NCI-H2029 treated with DMSO at 0.1 percent for 48 hours (cell line): ENCODE measurements around the gene IMPACT.

Experiments
- DNase-seq: peaks from one replicate; lab custom pipeline; 2025; lab: John Stamatoyannopoulos, UW

IMPACT gene

DNA sequence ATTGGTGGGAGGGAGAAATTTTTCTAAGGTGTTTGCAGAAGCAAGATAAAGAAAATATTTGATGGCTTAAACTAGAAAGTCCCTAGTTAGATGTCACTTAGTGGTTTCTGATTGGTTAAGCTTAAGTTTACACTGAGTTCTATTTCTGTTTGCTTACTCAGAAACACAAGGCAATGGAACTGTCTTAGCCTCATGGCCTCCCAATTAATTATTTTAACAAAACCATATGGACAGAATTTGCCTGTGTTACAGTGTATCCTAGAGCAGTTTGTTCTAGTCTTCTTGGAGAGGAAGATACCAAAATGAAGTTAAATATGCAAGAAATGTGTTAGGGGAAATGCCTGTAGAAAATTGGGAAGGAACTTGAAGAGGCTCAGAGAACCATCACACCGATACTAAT is 4.6 kb upstream of the IMPACT start:
- no peak for DNase-seq

DNA sequence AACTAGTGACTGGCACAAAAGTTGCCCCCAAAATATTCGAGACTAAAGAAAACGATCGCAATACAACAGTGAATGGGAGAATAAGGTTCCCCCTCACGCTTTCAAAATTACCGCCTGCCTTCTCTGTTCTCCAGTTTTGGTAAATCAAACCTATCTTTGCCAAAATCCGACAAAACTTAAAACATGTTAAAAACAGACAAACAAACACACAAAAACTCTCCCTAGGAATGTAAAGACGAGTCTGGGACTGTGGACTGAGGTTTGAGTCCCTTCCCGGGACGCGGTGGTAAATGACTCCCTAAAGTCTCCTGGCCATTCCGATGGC is 435 bp upstream of the IMPACT start:
- DNase-seq, result no peak

DNA sequence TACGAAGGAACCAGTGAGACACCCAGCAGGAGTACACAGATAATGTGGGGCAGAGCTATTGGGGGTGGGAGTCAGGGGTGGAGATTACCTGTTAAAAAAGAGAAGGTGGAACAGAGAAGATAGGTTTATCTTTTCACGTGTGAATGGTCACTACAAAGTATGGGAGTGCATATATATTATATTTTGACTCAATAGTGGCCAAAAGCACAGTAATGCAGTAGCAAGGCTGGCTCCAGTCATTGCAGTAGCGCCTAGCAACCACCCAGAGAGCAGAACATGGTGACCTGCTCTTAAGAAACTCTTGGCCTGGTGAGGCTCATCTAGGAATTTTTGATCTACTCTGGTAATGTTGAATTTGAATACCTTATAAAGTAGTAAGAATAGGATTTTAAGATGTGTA is 1.0 kb downstream of the IMPACT start:
- no peak for DNase-seq

DNA sequence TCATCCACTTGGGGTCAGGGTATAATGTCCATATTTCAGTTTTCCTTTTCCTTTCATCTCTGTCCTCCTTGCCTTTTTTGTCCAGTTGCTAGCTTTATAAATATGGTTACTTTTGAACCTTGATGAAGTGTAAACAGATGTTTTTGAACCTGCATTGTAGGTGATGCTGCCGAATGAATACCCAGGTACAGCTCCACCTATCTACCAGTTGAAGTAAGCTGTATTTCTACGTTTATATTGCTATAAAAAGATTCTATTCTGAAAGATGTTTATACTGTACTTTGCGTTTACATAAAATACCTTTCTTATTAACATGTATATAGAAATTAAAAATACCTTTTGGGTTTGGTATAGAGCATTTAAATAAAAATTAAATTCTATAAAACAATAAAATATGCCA is 2.2 kb downstream of the IMPACT start:
- no peak for DNase-seq

DNA sequence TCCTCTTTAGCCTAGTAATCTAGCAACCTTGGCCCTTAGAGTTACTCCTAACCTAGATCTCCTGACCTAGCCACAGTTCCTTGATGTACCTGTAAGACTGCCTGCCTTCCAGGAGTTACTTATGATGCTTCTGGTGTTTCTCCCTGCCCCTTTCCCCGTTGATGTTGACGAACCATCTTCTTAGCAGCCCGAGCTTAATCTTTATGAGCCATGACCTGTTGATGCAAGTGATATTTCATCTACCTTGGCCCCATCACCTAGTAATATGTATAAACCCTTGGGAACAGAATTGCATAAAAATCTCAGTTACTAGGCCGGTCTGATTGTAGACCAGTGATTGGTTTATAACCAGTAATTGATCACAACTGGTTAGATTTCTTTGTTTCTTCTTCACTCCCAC is 2.7 kb downstream of the IMPACT start:
- no peak for DNase-seq

DNA sequence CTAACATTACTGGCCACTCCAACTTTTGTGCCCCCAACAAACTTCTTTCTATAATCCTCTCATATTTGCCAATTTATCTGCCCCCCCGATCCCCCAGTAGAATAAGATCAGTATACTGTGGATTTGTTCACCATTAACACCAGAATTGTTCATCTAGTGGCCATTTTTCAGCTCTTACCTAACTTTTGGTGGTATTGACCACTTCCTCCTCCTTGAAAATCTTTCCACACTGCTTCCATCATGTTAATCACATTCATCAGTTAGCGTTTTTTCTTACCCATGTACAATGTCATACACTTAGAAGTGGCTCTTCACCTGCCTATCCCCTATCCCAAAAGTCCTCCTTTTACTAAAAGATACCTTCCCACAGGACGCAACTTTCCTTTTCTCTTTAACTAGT is 6.1 kb downstream of the IMPACT start:
- no peak for DNase-seq

DNA sequence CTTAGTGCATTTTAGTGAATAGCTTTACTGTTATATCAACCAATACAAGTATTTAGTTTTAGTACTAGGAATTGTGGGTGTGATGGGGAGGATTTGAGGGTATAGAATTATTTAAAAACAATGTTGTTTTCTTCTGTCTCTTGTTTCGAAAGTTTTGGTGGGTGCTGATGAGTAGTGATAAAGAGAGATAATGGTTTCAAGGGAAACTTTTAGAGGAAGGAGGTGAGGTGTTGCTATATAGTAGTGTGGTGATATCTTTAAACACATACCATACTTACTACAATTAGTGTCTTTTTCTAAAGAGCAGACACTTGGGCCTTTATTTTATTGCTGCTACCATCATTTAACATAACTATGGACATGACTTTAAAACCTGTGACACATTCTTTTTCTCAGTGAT is 10.5 kb downstream of the IMPACT start:
- DNase-seq, result no peak

DNA sequence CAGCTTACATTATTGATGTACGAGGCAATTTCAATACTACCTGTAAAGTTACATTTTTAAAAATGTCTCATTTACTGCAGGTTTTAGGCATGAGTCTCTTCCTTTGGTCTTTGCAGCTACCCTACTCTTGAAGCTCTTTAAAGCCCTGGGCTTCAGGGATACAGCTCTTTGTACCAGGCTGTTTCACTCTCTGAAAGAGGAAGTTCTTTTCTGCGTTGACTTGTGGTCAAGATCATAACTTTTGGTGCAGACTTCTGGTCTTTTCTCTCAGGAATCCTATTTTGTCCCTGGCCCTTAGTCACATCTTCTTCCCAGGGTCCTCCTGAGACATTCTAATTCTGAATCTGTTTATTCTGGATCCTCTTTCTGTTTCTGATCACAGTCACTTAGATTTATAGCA is 17.4 kb downstream of the IMPACT start:
- DNase-seq, result no peak

DNA sequence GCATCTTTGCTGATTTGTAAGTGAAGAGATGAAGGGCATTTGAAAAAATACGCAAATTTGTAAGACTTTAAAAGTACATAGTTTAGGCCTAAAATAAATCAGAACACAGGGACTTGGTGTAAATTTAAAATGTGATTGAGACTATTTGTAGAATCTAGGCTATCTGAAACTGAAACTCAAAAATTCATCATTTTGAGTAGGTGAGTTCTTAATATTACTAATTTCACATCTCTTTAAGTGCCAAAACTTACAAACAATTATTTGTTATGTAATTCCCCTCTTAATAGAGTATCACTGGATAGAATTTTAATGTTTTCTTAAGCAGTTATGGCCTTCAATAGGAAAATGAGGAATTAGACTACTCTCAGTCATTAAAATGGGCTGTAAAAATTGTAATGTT is 20.0 kb downstream of the IMPACT start:
- DNase-seq, result no peak

DNA sequence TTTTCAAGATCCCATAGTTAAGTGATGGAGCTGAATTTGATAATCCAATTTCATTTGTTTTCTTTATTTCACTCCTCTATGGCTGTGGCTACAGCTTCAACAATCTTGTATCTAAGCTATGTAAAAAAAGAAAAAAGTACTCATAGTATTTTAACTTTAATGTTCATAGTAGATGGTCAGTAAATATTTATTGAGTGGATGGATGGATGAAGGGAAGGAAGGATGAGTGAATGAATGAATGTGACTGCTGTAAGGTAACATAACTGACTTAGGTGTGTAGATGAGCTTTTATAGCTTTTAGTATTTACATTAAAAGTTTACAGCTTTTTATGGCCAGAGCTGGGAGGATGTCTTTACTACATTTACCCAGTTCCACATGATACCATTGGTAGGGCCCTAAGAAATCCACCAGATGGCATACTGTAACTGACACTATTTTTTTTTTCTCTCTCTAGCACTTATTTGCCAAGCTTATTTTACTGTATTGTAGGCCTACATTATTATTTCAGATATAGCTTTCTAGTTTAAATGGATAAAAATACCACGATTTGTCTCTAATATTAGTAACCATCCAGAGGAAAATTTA is 20.6 kb downstream of the IMPACT start:
- DNase-seq, result no peak

DNA sequence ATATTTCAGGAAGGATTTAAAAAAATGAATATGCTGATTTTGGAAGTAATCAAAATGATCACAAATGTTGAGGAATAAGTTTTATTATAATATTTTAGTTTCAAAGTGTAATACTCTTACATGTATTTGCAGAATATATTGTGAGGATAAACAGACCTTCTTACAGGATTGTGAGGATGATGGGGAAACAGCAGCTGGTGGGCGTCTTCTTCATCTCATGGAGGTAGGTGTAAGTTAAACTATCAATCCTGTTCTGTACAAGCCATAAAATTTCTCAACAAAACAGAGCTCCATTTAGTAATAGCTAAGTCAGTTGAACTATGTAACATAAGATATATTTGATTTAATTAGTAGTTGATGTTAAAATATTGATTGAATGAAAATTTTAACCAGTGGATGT is 21.5 kb downstream of the IMPACT start:
- DNase-seq, result no peak

DNA sequence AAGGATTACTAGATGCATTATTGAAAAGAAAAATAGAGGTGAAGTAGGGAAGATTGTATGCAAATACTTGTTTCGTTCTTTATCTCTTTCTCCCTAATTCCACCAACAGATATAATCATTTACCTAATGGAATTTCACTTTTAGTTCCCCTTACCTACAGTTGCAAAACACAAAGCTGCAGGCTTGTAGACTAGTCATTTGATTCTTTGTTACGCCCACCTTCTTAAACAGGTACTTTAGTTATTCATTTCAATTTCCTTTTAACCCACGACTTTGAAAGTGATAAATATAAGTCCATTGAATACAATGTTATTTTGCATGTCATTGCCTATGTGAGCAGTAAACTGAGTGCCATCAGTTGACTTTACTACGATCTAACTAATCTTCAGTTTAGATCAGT is 30.1 kb downstream of the IMPACT start:
- no peak for DNase-seq

DNA sequence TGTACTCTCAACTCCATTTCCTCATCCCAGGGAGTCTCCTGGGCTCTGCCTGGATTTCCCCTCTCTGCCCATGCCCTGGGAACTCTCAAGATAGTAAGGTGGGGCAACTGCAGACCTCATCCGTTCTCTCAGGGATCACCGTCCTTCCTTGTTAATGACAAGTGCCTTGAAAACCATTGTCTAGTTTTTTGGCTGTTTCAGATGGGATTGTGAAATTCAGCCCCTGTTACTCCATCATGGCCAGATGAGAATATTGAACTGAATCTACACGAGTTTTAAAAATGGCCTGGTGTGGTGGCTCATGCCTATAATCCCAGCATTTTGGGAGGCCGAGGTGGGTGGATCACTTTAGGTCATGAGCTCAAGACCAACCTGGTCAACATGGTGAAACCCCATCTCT is 33.3 kb downstream of the IMPACT start:
- DNase-seq, result no peak

DNA sequence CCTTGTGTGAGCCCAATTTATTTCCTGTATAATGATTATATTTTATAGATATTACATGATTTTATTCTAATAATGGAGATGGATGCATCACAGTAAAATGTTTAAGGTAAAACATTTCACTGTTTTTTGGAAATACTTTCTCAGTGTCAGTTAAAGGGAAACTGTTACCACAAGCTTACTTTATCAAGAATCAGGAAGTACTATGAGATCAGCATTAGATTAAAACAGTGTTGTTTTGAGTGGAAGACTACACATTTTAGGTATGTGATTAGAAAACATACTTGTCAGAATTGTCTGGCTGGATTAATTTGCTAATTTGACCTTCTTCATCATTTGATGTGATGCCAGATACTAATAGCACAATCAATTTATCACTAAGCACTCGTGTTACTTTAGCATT is 33.9 kb downstream of the IMPACT start, which contains the start of gene HRH4:
HRH4 (plus strand) TSS at position 250 of the 400 bp plus-strand sequence; CDS start at position 342, 92 bp downstream.
- DNase-seq, result no peak

DNA sequence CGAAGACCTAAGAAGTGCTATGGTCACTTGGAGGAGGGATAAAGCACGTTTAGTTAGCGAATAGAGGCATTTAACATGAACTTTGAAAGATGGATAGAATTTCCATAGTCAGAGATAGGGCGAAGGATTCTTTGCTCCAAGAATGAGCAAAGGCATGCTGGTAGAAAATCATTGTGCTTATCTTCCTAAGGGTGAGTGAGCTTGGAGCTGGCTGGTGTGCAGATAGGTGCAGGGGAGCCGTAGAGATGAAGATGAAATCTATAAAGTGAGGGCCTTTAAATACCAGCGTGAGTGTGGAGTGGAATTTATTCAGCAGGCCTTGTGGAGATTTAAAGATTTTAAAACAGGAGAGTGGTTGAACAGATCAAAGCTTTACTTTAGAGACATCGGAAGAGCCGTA is 35.5 kb downstream of the IMPACT start:
- DNase-seq, result no peak

DNA sequence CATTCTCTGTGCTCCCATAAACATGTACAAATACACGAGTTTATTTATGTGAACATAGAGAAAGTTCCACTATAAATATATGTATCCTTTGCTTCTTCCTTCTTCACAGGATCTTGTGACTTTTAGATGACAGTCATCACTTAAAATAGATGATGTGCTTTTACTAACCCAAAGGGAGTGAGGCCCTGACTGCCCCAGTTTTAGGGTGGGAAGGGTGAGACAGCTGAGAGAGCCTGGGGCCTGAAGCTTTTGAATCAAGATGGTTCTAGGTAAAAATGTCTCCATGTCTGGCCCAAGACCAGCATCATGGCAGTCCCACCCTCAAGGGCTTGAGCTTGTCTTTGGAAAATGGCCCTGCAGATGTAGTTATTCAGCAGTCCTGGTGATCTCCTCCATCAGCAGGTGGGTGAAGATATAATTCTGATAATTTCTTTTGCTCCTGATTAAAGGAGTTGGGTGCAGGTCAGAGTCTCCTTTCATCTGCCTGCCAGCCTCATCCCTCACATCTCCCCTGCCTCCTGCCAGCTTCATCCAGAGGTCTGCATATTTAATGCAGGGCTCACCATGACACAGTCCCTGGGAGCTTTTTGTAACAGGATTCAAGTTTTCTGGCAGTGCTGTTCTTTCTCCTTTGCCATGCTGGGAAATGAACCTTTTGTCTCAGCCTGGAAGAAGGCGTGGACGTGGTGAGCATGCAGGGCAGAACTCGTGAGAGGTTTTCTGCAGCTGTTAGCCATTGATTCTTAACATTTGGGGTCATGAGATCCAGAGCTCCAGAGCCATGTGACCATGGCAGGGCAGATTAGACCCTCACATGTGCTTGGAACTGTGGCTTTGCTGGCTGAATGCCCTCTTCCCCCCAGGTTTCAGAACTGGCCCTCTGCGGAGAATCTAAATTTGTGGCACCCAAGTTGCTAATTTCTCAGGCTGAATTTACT is 36.6 kb downstream of the IMPACT start:
- no peak for DNase-seq

DNA sequence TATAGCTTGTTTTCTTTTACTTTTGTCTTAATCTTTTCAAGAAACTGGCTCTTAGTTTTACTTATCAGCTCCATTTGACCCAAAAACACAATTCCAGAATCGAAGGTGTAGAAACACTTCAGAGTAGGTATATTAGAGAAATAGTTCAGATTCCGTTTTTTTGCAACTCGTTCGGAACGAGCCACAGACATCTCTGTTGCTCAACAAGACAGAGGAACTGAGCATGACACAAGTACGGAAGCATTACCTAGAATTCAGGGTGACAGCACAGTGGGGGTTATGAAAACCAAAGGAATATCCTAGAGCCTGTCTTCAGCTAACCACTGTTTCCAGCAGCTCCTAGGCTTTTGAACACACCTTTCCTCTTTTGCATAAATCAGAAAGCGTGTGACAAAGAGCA is 39.0 kb downstream of the IMPACT start:
- no peak for DNase-seq

DNA sequence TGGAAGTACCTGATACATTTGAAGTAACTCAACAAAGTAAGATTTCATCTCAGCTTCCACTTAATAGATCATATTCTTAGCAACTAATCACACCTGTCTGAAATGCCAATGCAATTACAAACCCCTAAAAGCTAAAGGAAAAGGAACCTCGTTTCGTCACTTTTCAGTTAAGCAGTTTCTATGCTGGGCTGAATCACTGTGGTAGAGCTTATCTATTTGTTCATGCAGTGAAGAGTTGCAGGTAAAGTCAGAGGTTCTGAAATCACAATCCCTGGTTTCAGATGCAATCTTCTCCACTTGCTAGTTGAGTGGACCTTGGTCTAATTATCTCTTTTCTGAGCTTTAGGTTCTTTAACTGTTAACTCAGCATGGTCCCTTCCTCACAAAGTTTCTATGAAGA is 40.3 kb downstream of the IMPACT start:
- DNase-seq, result no peak

DNA sequence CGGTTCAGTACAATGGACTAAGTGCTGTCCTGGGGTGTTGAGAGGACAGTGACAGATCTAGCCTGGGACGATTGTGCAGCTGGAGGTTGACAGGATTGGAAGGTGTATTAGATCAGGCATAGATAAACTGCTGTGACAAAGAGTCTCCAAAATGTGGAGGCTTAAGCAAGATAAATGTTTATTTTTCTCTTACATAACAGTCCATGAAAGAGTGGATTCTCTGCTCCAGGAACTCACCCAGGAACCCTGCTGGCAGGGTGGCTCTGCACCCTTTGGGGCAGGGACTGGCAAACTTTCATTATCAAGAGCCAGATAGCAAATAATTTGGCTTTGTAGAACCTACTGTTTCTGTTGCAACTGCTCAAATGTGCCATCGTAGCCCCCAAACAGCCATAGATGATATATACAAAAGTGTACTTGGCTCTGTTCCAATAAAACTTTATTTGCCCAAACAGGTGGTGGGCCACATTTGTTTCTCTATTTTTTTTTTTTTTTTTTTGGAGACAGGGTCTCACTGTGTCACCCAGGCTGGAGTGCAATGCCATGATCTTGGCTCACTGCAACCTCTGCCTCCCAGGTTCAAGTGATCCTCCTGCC is 43.6 kb downstream of the IMPACT start:
- no peak for DNase-seq

DNA sequence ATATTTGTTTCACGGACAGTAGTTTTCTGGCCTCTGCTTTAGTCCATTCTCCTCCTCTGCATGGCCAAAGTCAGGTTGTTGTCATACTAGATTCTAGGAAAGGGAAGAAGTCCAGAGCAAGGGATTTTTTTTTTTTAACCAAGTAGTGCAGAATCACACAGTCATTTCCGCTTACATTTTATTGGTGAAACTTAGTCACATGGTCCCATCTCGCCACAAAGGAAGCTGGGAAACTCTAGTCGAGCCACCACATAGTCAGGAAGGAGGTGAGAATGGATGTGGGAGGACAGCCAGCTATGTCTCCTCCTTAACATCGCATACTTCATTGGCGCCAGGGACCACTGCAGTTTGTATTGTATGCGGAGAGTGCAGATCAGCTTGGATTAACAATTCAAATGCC is 44.3 kb downstream of the IMPACT start:
- no peak for DNase-seq

DNA sequence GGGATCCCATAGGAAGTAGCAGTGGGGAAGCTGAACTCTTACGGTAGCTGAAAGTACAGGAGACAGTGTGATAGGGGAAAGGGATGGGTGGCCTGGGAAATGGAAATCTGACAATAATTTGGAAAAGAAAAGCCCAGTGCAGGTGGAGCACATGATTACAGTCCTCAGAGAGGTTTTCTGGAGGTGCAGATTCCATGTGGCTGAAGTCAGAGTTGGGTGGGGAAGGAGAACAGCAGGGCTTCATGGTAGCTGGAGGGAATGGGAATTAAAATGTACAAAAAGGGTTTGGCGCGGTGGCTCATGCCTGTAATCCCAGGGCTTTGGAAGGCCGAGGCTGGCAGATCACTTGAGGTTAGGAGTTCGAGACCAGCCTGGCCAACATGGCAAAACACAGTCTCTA is 46.1 kb downstream of the IMPACT start:
- no peak for DNase-seq

DNA sequence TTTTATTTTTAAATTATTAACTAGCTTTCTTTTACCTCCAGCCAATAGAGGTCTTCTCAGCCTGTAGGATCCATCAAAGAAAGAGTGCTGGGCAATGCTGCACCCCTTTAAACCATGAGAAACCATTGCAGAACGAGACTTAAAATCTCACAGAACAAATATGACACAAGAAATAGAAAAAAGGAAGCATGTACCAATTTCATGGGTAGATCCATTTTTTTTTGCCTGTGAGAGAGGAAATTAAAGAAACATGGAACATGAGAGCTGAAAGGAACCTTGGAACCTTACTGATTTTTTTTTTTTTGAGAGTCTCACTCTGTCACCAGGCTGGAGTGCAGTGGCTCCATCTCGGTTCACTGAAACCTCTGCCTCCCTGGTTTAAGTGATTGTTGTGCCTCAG is 47.9 kb downstream of the IMPACT start:
- DNase-seq, result no peak

DNA sequence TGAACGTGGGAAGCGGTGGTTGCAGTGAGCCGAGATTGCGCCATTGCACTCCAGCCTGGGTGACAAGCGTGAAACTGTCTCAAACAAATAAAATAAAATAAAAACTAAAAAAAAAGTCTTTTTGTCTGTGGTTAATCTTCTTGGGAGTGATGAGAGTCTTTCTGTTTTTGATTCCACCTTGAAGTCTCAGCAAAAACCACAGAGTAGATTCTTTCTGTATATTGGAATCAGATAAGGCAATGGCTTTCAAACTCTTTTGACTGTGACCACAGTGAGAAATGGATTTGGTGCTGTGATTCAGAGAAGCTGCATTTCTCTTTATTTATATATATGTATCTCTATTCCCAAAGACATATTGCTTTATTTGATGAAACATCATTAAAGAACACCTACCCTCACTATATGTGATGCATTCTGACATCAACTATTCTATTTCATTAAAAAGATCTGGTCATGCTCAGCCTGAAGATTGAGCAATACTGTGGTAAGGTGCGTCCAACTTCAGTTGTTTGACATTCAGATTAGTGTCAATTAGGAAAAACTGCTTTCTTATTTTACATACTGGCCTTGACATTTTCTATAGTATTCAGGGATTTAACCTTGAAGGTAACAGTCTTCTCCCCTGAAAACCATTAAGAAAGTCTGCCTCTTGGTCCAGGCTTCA is 49.6 kb downstream of the IMPACT start:
- DNase-seq, result no peak
